ACC112 (cell line): ENCODE data around the gene BAMBI.
A peak's percentile ranks its signal among the peaks of the same experiment; 100 is the strongest.

ENCODE experiments used
- H2AFZ ChIP-seq: fragments of 200-600 bp; sonication (generic); one replicate; pipeline ENCODE4 v1.6.0; 2017; ENCODE audit warnings: antibody characterized with exemption, low read length; ENCODE audit not compliant: unreplicated experiment
- H3K27ac ChIP-seq: fragments of 200-600 bp; sonication (generic); 2 replicates; pipeline ENCODE4 v1.5.1; 2014; ENCODE audit warnings: low read depth, mild to moderate bottlenecking, antibody characterized with exemption, low read length, moderate library complexity
- H3K27me3 ChIP-seq: fragments of 200-600 bp; sonication (generic); 2 replicates; pipeline ENCODE4 v1.6.1; 2014; ENCODE audit warnings: mild to moderate bottlenecking, antibody characterized with exemption, low read length, moderate library complexity, mixed read lengths; ENCODE audit not compliant: insufficient read depth
- H3K36me3 ChIP-seq: fragments of 200-600 bp; sonication (generic); 2 replicates; pipeline ENCODE4 v1.6.1; 2016; ENCODE audit warnings: mild to moderate bottlenecking, antibody characterized with exemption, low read length, moderate library complexity, mixed read lengths; ENCODE audit not compliant: insufficient read depth
- H3K4me1 ChIP-seq: fragments of 200-600 bp; sonication (generic); one replicate; pipeline ENCODE4 v1.6.1; 2016; ENCODE audit warnings: low read length, mixed read lengths; ENCODE audit not compliant: insufficient read depth, unreplicated experiment, control insufficient read depth
- H3K4me3 ChIP-seq: fragments of 200-600 bp; sonication (generic); 2 replicates; pipeline ENCODE4 v1.5.1; 2014; ENCODE audit warnings: mild to moderate bottlenecking, low read depth, low read length
- H3K79me2 ChIP-seq: fragments of 200-600 bp; sonication (generic); one replicate; pipeline ENCODE4 v1.6.0; 2016; ENCODE audit warnings: low read length; ENCODE audit not compliant: control insufficient read depth, unreplicated experiment, insufficient read depth

BAMBI gene

GRCh38 chr10:28676968-28677887 is at the start of gene BAMBI:
Gene BAMBI (plus strand): TSS chr10:28677521. CDS start chr10:28677898, 377 bp downstream.
- Histone ChIP-seq H3K4me1 (peaks cover 29% of the 10 kb centered on the region), H3K27ac (no peak within 1 kb of the TSS), H3K36me3 (0 out of 2 replicates have a peak, but pooled peaks cover 2% of the 10 kb centered on the region), H3K4me3 (peak within 1 kb of the TSS; percentile 82), H3K27me3 (peaks cover 40% of the 10 kb centered on the region), H2AFZ (peak within 1 kb of the TSS; percentile 82), H3K79me2 (peaks cover 17% of the 10 kb centered on the region)

GRCh38 chr10:28628184-28628893 is 49.0 kb upstream of the BAMBI start:
- H3K36me3 ChIP-seq = no peaks in the 10 kb centered on the region
- H2AFZ ChIP-seq = peak overlapping the region; percentile 61
- peaks cover 5% of the 10 kb centered on the region for H3K4me1 ChIP-seq
- H3K27me3 ChIP-seq = peaks cover 12% of the 10 kb centered on the region
- no peaks in the 10 kb centered on the region for H3K79me2 ChIP-seq
- peak overlapping the region; percentile 23; the same call in 1 of the 2 replicates for H3K27ac ChIP-seq
- H3K4me3 ChIP-seq = peak overlapping the region; percentile 20; the same call in 1 of the 2 replicates

GRCh38 chr10:28631896-28632583 is 45.3 kb upstream of the BAMBI start:
- H3K79me2 ChIP-seq = no peaks in the 10 kb centered on the region
- H2AFZ ChIP-seq = no peak overlapping the region
- peaks cover 13% of the 10 kb centered on the region for H3K27me3 ChIP-seq
- H3K27ac ChIP-seq = no peak overlapping the region
- H3K36me3 ChIP-seq = no peaks in the 10 kb centered on the region
- H3K4me1 ChIP-seq = peaks cover 5% of the 10 kb centered on the region
- no peak overlapping the region for H3K4me3 ChIP-seq

GRCh38 chr10:28632584-28632945 is 44.8 kb upstream of the BAMBI start:
- Histone ChIP-seq H2AFZ (no peak overlapping the region), H3K36me3 (no peaks in the 10 kb centered on the region), H3K27me3 (peaks cover 13% of the 10 kb centered on the region; the same call in 1 of the 2 replicates), H3K27ac (no peak overlapping the region), H3K4me1 (peaks cover 5% of the 10 kb centered on the region), H3K4me3 (no peak overlapping the region), H3K79me2 (no peaks in the 10 kb centered on the region)

GRCh38 chr10:28633750-28634149 is 43.6 kb upstream of the BAMBI start:
- H3K27me3 ChIP-seq = peaks cover 13% of the 10 kb centered on the region; the same call in 1 of the 2 replicates
- H3K79me2 ChIP-seq = no peaks in the 10 kb centered on the region
- H3K36me3 ChIP-seq = no peaks in the 10 kb centered on the region
- no peak overlapping the region for H3K27ac ChIP-seq
- H2AFZ ChIP-seq = no peak overlapping the region
- H3K4me3 ChIP-seq = no peak overlapping the region
- peaks cover 2% of the 10 kb centered on the region for H3K4me1 ChIP-seq

- H3K4me3 ChIP-seq = no peak overlapping the region
Observed at GRCh38 chr10:28637346-28637745, 40.0 kb upstream of the BAMBI start.

GRCh38 chr10:28638392-28638791 is 38.9 kb upstream of the BAMBI start:
- no peak overlapping the region for H2AFZ ChIP-seq
- H3K4me3 ChIP-seq = no peak overlapping the region
- no peaks in the 10 kb centered on the region for H3K4me1 ChIP-seq
- no peaks in the 10 kb centered on the region for H3K36me3 ChIP-seq
- no peak overlapping the region for H3K27ac ChIP-seq
- peaks cover 5% of the 10 kb centered on the region; the same call in 1 of the 2 replicates for H3K27me3 ChIP-seq
- no peaks in the 10 kb centered on the region for H3K79me2 ChIP-seq

More at GRCh38 chr10:28637346-28637745, 40.0 kb upstream of the BAMBI start:
- Histone ChIP-seq H3K27ac (no peak overlapping the region), H3K36me3 (no peaks in the 10 kb centered on the region), H3K4me1 (no peaks in the 10 kb centered on the region), H2AFZ (no peak overlapping the region), H3K27me3 (peaks cover 5% of the 10 kb centered on the region; the same call in 1 of the 2 replicates), H3K79me2 (no peaks in the 10 kb centered on the region)

- Histone ChIP-seq H3K79me2 (no peaks in the 10 kb centered on the region), H3K27me3 (peaks cover 5% of the 10 kb centered on the region; the same call in 1 of the 2 replicates), H3K4me1 (no peaks in the 10 kb centered on the region), H3K27ac (no peak overlapping the region), H3K4me3 (no peak overlapping the region), H3K36me3 (no peaks in the 10 kb centered on the region), H2AFZ (no peak overlapping the region)
Observed at GRCh38 chr10:28640551-28640950, 36.8 kb upstream of the BAMBI start.

GRCh38 chr10:28644647-28645046 is 32.7 kb upstream of the BAMBI start:
- no peaks in the 10 kb centered on the region for H3K4me1 ChIP-seq
- no peak overlapping the region for H3K4me3 ChIP-seq
- H2AFZ ChIP-seq = no peak overlapping the region
- H3K36me3 ChIP-seq = no peaks in the 10 kb centered on the region
- H3K79me2 ChIP-seq = no peaks in the 10 kb centered on the region
- H3K27ac ChIP-seq = no peak overlapping the region
- H3K27me3 ChIP-seq = peaks cover 6% of the 10 kb centered on the region; the same call in 1 of the 2 replicates

GRCh38 chr10:28652106-28652505 is 25.2 kb upstream of the BAMBI start:
- Histone ChIP-seq H3K4me3 (no peak overlapping the region), H3K27me3 (peaks cover 6% of the 10 kb centered on the region; the same call in 1 of the 2 replicates), H2AFZ (no peak overlapping the region), H3K36me3 (no peaks in the 10 kb centered on the region), H3K27ac (no peak overlapping the region), H3K79me2 (no peaks in the 10 kb centered on the region), H3K4me1 (no peaks in the 10 kb centered on the region)
